GM15510 (cell line): ENCODE data around the gene ABCG5.

Source experiments
- POLR2A ChIP-seq: IDR thresholded peaks from 3 replicates; pipeline ENCODE4 v1.6.1; 2011; ENCODE audit warnings: borderline replicate concordance; ENCODE audit not compliant: insufficient read length; ENCODE audit errors: extremely low read depth

Gene ABCG5

DNA sequence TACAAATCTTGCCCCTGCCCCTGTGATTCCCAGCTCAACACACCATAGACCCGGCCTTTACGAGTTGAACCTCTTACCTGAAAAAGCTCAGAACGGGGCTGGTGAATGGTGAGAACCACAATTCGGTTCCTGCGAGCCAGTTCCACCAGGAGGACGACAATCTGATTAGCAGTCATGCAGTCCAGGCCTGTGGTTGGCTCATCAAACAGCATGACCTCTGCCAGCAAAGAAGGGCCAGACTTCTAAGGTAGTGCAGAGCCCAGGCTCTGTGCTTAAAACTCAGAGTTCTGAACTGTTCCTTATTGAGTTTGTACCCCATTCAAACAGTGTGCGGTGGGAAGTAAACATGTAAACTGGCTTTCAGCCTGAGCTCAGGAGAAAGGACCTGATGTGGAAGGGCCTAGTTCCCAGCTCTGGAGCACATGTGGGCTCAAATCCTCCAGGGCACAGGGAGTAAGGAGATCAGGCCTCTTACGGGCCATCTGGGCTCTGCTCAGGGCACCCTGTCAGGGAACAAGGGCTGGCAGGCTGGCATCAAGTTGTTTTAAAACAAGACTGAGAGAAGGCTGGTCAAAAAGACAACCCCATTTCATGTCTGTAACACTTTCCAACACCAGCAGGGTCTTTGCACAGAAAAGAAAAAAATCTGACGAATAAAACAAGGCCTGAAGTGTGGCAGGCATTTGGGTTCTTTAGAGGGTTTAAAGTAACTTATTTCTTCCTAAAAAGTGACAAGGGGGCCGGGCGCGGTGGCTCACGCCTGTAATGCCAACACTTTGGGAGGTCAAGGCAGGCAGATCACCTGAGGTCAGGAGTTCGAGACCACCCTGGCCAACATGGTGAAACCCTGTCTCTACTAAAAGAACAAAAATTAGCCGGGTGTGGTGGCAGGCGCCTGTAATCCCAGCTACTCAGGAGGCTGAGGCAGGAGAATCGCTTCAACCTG, 12.1 kb downstream of the ABCG5 start:
- TF ChIP-seq POLR2A, result no peak

DNA sequence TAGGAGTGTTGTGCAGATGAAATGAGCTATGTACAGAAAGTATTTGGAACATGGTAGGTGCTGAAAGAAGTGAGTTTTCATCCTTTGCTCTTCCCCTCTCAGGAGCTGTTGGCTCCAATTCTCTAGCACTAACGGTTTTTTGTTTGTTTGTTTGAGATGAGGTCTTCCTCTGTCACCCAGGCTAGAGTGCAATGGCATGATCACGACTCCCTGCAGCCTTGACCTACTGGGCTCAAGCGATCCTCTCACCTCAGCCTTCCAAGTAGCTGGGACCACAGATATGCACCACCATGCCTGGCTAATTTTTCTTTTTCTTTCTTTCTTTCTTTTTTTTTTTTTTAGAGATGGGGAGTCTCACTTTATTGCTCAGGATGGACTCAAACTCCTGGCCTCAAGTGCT, 12.8 kb downstream of the ABCG5 start:
- TF ChIP-seq POLR2A, result no peak

DNA sequence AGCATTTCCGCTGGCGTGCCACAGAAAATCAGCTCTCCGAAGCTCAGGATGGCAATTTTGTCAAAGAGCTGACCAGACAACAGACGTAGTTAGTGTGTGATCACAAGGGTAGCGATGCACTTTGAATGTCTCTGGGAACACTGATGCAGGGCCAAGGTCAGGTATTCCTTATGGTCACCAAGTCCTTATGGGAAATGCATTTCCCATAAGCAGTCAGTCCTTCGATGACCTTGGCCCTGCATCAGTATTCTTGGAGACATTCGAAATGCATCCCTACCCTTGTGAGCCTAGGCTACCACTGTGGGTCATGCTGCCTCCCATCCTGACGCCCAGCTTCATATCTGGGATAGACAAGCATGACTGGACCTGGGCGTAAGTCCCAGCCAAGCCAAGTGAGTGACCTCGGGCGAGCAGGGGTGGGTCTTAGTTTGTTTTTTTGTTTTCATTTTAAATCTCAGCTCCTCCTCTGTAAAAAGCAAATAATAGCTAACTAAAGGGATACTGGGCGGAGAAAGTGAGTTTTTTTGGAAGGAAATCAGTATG, 13.6 kb downstream of the ABCG5 start:
- TF ChIP-seq POLR2A, result no peak

DNA sequence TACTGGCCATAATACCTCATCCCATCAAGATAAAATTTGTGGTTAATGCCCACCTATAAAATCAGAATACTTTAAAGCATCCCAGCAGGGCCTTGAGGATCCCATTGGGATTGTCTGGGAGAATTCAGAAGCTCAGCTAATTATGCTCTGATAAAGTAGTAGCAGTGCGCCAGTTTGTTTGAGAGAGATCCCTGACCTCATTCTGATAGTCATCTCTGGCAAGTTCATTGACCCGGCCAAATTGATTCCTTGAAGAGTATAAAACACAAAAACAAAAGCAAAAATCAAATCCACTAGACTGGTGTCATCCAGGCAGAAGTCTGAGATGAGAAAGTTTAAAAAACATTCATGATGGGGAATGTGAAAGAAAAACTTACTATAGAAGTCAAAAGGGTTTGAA, 14.1 kb downstream of the ABCG5 start:
- TF ChIP-seq POLR2A, result no peak

DNA sequence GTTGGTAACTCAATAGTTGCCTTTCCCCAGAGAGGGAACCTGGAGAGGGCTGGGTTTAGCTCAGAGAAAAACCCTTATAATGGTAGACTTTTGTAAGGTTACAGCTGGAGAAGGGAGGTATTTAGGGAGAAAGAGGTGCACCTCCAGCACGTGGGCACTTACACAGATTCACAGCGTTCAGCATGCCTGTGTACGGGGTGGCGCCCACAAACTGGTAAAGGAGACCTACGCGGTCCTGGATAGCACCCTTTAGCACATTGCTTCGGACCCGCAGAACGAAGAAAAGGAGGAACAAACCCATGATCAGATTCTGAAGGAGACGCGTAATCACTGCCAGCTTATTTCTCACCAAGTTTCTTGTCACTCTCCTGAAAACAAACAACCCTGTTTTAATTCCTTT, 14.9 kb downstream of the ABCG5 start:
- TF ChIP-seq POLR2A, result no peak

DNA sequence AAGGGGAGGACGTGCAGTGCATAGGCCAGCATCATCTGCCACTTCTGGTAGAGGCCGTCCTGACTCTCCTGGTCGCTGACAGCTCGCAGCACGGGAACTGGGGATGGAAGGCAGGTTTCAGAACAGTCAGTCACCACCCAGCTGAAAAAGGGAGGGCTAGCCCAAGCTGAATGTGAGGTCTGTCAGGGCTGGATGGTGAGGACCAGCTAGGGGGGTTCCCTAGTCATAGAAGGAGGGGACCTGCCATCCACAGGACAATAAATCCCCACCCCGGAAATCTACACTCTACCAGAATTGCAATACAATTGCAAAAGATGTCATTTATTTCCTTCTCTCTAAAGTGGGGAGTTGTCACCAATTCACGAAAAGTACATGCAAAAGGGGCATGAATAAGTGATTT, 15.8 kb downstream of the ABCG5 start:
- no peak for TF ChIP-seq POLR2A

DNA sequence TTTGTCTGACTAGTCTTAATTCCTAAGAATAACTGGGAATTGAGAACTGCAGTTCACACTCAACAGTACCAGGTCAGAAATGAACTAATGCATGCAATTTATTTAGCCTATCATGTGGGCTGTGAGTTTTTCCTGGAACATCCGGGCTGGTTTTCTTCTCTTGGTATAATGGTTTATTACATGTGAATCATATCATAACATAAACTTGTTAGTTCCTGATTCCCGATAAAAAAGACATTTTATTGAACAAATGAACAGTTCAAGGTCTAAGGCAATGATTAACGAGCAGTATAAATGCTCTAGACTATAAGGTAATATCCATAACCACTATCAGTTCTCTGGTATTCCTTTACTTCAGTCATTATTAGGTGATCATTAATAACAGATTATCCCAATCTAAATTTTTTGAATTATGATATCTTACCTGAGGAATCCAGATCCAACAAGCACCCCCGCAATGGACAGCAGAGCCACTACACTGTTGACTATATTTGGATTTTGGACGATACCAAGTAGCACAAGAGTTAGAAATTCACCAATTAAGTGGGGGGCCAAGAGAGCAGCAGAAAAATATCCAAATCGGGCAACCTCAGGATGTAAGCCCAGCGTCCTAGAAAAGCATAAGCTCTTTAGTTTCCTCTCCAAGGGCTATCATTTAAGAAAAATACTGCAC, 19.0 kb downstream of the ABCG5 start:
- TF ChIP-seq POLR2A, result no peak

DNA sequence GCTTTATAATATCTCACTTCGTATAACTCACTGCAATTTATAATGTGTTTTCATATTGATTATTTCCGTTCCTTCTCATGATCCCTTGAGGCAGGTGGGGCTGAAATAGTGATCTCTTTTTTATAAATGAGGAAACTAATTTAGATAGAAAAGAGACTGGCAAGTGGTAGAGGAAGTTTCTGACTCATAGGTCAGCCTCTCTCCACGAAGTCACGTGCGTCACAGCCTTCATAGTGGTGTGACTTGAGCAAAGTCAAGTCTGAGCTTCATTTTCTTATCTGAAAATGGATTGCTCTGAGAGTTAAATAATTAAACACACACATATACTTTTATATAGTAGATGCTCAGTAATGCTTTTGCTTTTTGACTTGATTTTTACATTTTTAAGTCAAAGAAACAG, 19.9 kb downstream of the ABCG5 start:
- TF ChIP-seq POLR2A, result no peak

DNA sequence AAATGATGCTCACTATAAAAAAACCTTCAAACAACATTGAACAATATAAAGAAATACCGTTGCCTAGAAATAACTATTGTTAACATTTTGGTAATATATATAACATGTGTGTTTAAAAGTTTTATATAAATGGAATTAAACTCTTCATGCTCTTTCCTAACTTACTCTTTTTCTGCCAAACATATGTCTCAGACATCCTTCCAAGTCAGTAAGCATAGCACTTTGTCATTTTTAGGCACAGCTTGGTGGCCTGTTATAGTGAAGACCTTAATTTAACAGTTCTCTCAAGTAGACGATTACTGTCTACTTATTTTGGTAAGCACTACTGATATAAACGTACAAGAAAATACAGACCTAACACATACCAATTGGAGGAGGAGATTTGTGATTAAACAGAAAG, 23.9 kb downstream of the ABCG5 start:
- TF ChIP-seq POLR2A, result no peak

DNA sequence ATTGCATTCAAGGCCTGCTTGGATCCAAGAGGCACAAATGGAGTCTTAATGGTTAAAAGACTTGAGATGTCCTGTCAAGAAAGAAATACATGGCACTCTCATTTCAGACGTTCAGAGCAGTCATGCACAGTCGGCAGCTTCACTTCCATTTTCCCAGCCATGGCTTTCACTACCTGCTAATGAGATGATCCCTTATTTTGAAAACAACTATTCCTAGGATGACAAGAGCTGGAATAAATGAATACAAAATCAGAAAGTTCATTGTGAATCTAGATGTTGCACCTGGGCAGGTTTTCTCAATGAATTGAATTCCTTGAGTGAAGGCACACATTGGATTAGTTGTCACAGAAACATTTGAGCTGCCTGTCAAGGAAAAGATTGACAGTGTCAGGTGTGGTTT, 25.7 kb downstream of the ABCG5 start:
- TF ChIP-seq POLR2A, result no peak

DNA sequence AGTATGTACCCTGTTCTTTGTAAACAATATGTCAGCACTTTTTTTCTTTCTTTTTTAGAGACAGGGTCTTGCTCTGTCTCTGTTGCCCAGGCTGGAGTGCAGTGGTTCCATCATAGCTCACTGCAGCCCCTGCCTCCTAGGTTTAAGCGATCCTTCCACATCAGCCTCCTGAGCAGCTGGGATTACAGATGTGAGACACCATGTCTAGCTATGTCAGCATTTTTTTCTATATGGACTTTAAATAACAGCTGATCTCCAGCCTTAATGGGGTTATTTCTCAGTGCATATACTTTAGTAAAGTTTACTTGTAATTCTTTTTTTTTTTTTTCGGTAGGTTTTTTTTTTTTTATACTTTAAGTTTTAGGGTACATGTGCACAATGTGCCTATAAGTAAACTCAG, 26.6 kb downstream of the ABCG5 start:
- no peak for TF ChIP-seq POLR2A

DNA sequence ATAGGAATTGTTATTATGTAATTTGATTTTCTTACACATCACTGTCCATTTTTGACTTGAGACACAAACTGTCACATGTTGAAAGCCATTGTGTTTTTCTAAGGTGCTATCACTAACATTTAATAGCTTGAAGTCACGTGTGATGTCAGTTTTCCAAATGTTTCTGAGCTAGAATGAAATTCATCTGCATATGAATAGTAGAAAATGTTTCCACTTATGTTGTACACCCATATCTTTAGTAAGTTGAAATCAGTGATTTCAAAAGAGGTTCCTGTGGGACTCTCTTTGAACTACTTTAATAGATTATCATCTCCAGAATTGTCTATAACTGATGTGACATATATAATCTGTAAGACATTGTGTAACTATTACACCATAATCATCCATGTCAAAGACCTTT, 27.8 kb downstream of the ABCG5 start:
- TF ChIP-seq POLR2A, result no peak

DNA sequence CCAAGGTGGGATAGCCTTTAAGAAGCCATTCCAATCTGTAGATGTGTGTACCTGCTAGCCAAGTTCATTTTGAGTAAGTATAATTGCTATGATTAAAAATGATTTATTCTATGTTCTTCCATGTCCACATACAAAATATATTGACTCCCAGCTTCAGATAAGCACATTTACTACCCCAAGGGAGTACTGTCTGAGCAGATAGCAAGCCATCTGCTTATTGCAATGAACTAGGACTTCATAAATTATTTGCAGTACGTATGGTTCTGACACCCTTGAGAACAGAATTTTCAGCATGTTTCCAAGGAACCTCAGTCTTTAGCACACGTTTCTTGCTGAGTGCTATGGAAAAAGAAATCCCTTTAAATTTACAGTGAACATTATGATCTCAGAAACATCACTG, 28.2 kb downstream of the ABCG5 start:
- TF ChIP-seq POLR2A, result no peak

DNA sequence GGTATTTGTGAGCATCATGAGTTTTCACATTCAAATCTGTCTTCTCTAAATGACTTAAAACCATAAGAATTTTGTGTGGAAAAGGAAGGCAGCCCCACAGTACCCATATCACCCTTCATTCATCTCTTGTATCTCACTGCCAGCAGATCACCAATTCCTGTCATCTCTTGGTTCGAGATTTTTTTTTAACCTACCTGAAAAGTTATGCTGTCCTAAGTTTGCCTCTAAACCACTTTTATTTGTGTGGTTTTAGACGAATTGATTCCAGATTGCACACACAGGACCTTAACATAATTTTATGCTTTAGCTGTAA, 32.0 kb downstream of the ABCG5 start:
- TF ChIP-seq POLR2A, result no peak

DNA sequence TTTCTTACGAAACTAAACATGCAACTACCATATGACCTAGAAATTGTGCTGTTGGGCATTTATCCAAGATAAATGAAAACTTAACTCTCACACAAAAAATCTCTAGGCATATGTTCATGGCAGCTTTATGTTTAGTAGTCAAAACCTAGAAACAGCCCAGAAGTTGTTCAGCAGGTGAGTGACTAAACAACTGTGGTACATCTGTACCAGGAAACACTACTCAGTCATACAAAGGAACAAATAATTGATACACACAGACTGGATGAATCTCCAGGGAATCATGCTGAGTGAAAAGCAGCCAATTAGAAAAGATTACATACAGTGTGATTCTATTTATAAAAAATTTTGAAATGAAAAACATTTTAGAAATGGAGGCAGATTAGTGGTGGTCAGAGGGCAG, 35.5 kb downstream of the ABCG5 start:
- TF ChIP-seq POLR2A, result no peak

DNA sequence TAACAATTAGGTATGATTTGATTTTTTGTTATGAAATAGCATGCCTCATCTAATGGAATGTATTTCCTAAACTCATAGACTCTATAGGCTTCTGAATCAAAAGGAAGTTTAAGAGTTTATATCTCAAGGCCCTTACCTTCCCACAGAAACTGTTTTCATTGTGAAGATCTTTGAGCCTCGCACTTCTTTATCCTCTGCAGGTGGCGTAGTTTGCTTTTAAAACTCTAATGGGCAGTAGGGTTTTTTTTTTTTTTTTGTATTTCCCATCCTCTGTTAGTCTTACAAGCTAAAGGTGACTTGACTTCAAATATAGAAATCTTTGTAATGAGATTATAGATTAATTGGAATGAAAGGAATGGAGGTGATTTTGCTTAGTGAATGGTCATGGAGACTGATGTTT, 36.5 kb downstream of the ABCG5 start:
- TF ChIP-seq POLR2A, result no peak
